Sigmoid colon (tissue), 4 donors: ENCODE results near the gene ABLIM2.

Experiments
- EP300 ChIP-seq, 4 donors: sonication (generic); formaldehyde crosslinking; IDR thresholded peaks; one replicate each; pipeline ENCODE4 v1.6.1; 2017; ENCODE audit warnings: antibody characterized with exemption in 4 of 4
- POLR2A ChIP-seq, 2 donors: fragments of 450-650 bp; IDR thresholded peaks; one replicate each; pipeline ENCODE4 v1.6.1; 2016; ENCODE audit warnings: antibody characterized with exemption in 2 of 2, mild to moderate bottlenecking in 2 of 2, moderate library complexity in 2 of 2
- POLR2AphosphoS5 ChIP-seq, 4 donors: sonication (generic); formaldehyde crosslinking; IDR thresholded peaks; one replicate each; pipeline ENCODE4 v1.6.1; 2017; ENCODE audit warnings: antibody characterized with exemption in 4 of 4
- TF ChIP-seq, protein P1 (sequence below), 4 experiments: fragments of 450-650 bp in 3 of 4; fragments of 200-600 bp in 1 of 4; IDR thresholded peaks; one replicate each; pipeline ENCODE4 v1.5.1; 2016 to 2019; ENCODE audit warnings: antibody characterized with exemption in 4 of 4, mild to moderate bottlenecking in 3 of 4, moderate library complexity in 2 of 4

DNA sequence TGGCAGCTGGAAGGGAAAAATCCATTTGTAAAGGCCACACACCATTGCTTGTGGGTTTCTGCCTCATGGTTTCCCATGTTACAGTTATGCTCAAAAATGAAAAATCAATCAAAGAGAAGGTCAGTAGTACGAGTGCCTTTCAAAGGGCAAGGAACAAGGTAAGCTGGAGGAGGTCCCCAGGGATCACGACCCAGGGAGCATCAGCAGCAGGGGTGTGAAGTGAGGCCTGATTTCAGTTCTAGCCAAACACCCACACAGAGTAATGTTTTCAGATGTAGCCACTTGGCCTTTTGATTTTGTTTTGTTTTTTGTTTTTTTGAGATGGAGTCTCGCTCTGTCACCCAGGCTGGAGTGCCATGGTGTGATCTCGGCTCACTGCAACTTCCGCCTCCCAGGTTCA, 149.5 kb downstream of the ABLIM2 start:
- TF ChIP-seq, protein P1, sequence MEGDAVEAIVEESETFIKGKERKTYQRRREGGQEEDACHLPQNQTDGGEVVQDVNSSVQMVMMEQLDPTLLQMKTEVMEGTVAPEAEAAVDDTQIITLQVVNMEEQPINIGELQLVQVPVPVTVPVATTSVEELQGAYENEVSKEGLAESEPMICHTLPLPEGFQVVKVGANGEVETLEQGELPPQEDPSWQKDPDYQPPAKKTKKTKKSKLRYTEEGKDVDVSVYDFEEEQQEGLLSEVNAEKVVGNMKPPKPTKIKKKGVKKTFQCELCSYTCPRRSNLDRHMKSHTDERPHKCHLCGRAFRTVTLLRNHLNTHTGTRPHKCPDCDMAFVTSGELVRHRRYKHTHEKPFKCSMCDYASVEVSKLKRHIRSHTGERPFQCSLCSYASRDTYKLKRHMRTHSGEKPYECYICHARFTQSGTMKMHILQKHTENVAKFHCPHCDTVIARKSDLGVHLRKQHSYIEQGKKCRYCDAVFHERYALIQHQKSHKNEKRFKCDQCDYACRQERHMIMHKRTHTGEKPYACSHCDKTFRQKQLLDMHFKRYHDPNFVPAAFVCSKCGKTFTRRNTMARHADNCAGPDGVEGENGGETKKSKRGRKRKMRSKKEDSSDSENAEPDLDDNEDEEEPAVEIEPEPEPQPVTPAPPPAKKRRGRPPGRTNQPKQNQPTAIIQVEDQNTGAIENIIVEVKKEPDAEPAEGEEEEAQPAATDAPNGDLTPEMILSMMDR (IDR thresholded peaks at IDR 0.05): no peak
- TF ChIP-seq POLR2A (IDR thresholded peaks at IDR 0.05) (no peak), EP300 (IDR thresholded peaks at IDR 0.05) (no peak), POLR2AphosphoS5 (IDR thresholded peaks at IDR 0.05) (no peak)
